Measurements from ENCODE around the gene SLC17A2.

- TF ChIP-seq CTCF (IDR thresholded peaks at IDR 0.05) (no peak), EZH2 (IDR thresholded peaks at IDR 0.05; ENCODE audit: borderline replicate concordance, insufficient read depth, low read depth, low read length, poor library complexity, severe bottlenecking) (no peak)
Measured at GRCh38 chr6:25882051-25882496, 48.4 kb downstream of the SLC17A2 start.
